NCI-H526 treated with DMSO at 0.1 percent for 48 hours (cell line): ENCODE results near the gene MRPS30.
A peak's percentile ranks its signal among the peaks of the same experiment; 100 is the strongest.
"Not testable (repeated sequence)": the region's sequence is repeated elsewhere in the genome, so short reads cannot be mapped to it uniquely, and the experiment has no call there.

Experiments used
- DNase-seq: peaks from one replicate; lab custom pipeline; 2025; lab: John Stamatoyannopoulos, UW

MRPS30 gene

GRCh38 chr5:44808435-44809214 lies at the start of gene MRPS30:
Gene MRPS30 (plus strand): TSS chr5:44808947. CDS start chr5:44808963, 16 bp downstream.
- peak; percentile 100 for DNase-seq

- no peak for DNase-seq
Observed at GRCh38 chr5:44769200-44769876, 39.4 kb upstream of the MRPS30 start.

GRCh38 chr5:44769877-44770209 lies 38.9 kb upstream of the MRPS30 start:
- no peak for DNase-seq

GRCh38 chr5:44770780-44771717 lies 37.7 kb upstream of the MRPS30 start:
- DNase-seq = no peak

GRCh38 chr5:44772397-44772796 lies 36.4 kb upstream of the MRPS30 start:
- DNase-seq = not testable (repeated sequence)

- DNase-seq = peak; percentile 27
Observed at GRCh38 chr5:44774279-44774880, 34.4 kb upstream of the MRPS30 start.

- no peak for DNase-seq
Observed at GRCh38 chr5:44779167-44779566, 29.6 kb upstream of the MRPS30 start.

- no peak for DNase-seq
Observed at GRCh38 chr5:44783634-44784315, 25.0 kb upstream of the MRPS30 start.

GRCh38 chr5:44787731-44788130 lies 21.0 kb upstream of the MRPS30 start:
- DNase-seq = no peak

- DNase-seq = not testable (repeated sequence)
Observed at GRCh38 chr5:44789372-44789995, 19.3 kb upstream of the MRPS30 start.

GRCh38 chr5:44792031-44792673 lies 16.6 kb upstream of the MRPS30 start:
- not testable (repeated sequence) for DNase-seq

GRCh38 chr5:44794371-44794770 lies 14.4 kb upstream of the MRPS30 start:
- DNase-seq = no peak

- no peak for DNase-seq
Observed at GRCh38 chr5:44795496-44795895, 13.3 kb upstream of the MRPS30 start.

GRCh38 chr5:44797841-44798240 lies 10.9 kb upstream of the MRPS30 start:
- no peak for DNase-seq

GRCh38 chr5:44801992-44802391 lies 6.8 kb upstream of the MRPS30 start:
- DNase-seq = no peak

GRCh38 chr5:44806608-44807007 lies 2.1 kb upstream of the MRPS30 start:
- no peak for DNase-seq

GRCh38 chr5:44807269-44807668 lies 1.5 kb upstream of the MRPS30 start:
- no peak for DNase-seq

GRCh38 chr5:44809215-44809955 lies 638 bp downstream of the MRPS30 start:
- peak; percentile 59 for DNase-seq

GRCh38 chr5:44809956-44810420 lies 1.2 kb downstream of the MRPS30 start:
- DNase-seq = no peak

GRCh38 chr5:44814761-44815160 lies 6.0 kb downstream of the MRPS30 start:
- no peak for DNase-seq
